ENCODE results near the gene CASP8AP2.
"Not testable (repeated sequence)": the region's sequence is repeated elsewhere in the genome, so short reads cannot be mapped to it uniquely, and the experiment has no call there.

CASP8AP2 gene

DNA sequence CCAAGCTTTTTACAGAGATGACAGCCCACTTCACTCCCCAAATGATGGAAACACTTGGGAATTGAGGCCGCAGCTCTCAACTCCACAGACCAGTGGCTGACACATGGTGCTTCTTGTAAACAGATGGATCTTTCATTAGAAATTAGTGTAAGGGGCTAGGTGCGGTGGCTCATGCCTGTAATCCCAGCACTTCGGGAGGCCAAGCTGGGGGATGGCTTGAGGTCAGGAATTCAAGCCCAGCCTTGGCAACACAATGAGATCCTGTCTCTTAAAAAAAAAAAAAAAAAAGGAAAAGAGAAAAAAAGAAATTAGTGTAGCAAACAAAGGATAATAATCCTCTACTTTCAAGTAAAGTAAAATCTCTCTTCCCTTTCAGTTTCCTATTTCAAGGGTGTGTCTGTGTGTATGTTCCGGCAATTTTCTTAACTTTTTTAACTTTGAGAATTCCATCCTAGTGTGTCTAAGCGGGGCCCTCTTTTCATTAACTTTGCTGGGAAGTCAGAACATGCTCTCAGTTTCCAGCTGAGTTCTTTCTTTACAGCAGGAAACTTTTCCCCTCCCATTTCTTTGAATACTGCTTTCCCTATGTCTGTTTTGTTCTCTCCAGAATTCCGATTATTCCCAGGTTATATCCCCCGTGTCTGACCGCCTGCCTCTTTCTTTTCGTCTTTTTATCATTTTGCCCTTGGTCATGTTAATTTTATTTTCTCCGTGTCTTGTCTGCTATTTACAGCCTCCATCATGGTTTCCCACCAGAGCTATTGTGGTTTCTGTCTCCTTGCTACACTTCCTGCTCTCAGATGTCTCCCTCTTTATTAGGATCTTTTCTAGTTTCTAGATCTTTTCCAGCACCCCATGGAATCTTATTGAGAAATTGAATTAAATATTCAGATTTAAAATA lies 80.6 kb downstream of the CASP8AP2 start:
- not testable (repeated sequence) for H3K27me3 ChIP-seq (ENCODE audit: control insufficient read depth, insufficient read depth, low read length); H3K27ac ChIP-seq (ENCODE audit: low read depth, low read length); H3K9ac ChIP-seq (ENCODE audit: low read length)

DNA sequence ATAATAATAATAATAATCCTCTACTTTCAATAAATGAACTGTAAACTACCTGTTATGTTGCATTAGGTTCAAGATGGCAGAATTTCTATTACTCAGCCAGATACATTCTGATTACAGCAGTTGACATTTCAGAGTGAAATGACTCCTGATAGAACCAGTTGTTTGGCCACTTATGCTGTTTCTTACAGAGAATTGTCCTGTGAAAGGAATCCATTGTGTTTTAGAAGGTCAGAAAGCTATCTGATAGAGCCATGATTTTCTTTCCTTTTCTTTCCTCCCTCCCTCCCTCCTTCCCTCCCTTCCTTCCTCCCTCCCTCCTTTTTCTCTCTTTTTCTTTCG lies 81.2 kb downstream of the CASP8AP2 start:
- Histone ChIP-seq H3K4me3 (ENCODE audit: low read length) (no peak overlapping the region), H3K27ac (ENCODE audit: low read depth, low read length) (no peak overlapping the region), H3K36me3 (ENCODE audit: control insufficient read depth, insufficient read depth, low read length) (no peaks in the 10 kb centered on the region), H3K27me3 (ENCODE audit: control insufficient read depth, insufficient read depth, low read length) (no peaks in the 10 kb centered on the region), H3K4me1 (ENCODE audit: control insufficient read depth, insufficient read depth, low read length) (no peaks in the 10 kb centered on the region), H3K9ac (ENCODE audit: low read length) (no peak overlapping the region)

More for the DNA sequence above, 80.6 kb downstream of the CASP8AP2 start:
- H3K4me1 ChIP-seq (ENCODE audit: control insufficient read depth, insufficient read depth, low read length); H3K4me3 ChIP-seq (ENCODE audit: low read length); H3K36me3 ChIP-seq (ENCODE audit: control insufficient read depth, insufficient read depth, low read length): not testable (repeated sequence)

DNA sequence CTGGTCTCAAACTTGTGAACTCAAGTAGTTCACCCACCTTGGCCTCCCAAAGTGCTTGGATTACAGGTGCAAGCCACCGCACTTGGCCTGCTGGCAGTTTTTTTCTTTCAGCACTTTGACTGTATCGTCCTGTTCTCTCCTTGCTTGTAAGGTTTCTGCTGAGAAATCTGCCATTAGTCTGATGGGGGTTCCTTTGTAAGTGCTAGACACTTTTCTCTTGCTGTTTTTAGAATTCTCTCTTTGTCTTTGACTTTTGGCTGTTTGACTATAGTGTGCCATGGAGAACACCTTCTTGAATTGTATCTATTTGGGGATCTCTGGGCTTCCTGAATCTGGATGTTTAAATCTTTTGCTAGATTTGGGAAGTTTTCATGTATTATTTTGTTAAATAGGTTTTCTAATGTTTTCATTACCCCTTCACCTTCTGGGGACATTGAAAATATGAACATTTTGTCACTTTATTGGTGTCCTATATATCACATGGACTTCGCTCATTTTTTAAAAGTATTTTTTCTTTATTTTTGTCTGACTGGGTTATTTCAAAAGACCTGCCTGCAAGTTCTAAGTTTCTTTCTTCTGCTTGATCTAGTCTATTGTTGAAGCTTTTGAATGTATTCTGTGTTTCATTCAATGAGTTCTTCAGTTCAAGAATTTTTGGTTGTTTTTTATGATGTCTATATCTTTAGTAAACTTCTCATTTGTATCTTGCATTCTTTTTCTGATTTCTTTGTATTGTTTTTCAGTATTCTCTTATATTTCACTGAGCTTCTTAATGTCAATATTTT lies 86.6 kb downstream of the CASP8AP2 start:
- Histone ChIP-seq H3K9ac (ENCODE audit: low read length) (no peak overlapping the region), H3K27me3 (ENCODE audit: control insufficient read depth, insufficient read depth, low read length) (no peaks in the 10 kb centered on the region), H3K4me1 (ENCODE audit: control insufficient read depth, insufficient read depth, low read length) (no peaks in the 10 kb centered on the region), H3K27ac (ENCODE audit: low read depth, low read length) (no peak overlapping the region), H3K36me3 (ENCODE audit: control insufficient read depth, insufficient read depth, low read length) (no peaks in the 10 kb centered on the region), H3K4me3 (ENCODE audit: low read length) (no peak overlapping the region)

DNA sequence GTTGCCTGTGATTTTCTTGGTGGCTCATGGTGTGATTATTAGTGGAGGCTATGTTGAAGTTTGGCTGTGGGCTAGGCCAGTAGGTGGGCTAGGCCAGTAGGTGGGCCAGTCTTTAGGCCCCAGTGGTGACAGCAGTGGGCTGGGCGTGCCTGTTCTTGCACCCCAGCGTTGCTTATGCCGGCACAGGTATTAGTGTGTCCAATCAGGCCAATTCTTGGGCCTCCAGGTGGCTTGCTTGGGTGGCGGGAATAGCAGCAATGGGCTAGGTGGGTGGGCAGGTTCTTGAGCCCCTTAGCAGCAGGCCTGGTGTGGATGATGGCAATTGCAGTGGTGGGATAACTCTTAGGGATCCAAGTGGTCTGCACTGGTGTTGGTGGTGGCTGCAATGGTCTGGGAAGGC lies 87.5 kb downstream of the CASP8AP2 start:
- H3K36me3 ChIP-seq (ENCODE audit: control insufficient read depth, insufficient read depth, low read length), result no peaks in the 10 kb centered on the region
- H3K4me1 ChIP-seq (ENCODE audit: control insufficient read depth, insufficient read depth, low read length), result no peaks in the 10 kb centered on the region
- no peaks in the 10 kb centered on the region for H3K27me3 ChIP-seq (ENCODE audit: control insufficient read depth, insufficient read depth, low read length)

DNA sequence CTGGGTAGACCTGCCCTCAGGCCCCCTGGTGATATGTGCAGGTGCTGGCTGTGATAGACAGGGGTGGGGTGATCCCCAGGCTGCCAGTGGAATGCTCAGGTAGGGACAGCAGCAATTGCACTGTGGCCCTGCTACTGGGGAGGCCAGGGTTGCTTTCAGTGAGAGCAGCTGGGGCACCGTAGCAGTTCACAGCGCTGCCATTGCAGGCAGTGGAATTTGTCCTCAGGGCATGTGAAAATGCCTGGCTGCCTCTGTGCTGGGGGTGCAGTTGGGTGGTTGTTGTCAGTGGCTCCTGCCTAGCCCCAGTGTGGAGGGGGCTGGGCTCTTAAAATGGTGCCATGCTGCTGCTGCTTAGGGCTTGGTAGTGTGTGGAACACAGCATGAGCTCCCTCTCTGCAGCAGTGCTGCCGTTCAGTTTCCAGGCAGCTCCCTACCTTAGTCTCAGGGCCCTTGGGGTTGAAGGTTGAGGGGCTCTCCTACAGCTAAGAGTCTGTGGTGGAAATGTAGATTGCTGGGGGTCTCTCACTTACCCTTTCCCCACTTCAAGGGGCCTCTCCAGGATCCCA lies 88.2 kb downstream of the CASP8AP2 start:
- Histone ChIP-seq H3K27ac (ENCODE audit: low read depth, low read length) (no peak overlapping the region), H3K9ac (ENCODE audit: low read length) (no peak overlapping the region), H3K4me3 (ENCODE audit: low read length) (no peak overlapping the region), H3K4me1 (ENCODE audit: control insufficient read depth, insufficient read depth, low read length) (no peaks in the 10 kb centered on the region), H3K36me3 (ENCODE audit: control insufficient read depth, insufficient read depth, low read length) (no peaks in the 10 kb centered on the region), H3K27me3 (ENCODE audit: control insufficient read depth, insufficient read depth, low read length) (no peaks in the 10 kb centered on the region)

More for the DNA sequence above, 87.5 kb downstream of the CASP8AP2 start:
- Histone ChIP-seq H3K9ac (ENCODE audit: low read length) (no peak overlapping the region), H3K4me3 (ENCODE audit: low read length) (no peak overlapping the region), H3K27ac (ENCODE audit: low read depth, low read length) (no peak overlapping the region)
